Muscle layer of duodenum (tissue), 2 donors: ENCODE results near the gene PSMB11.
A peak's percentile ranks its signal among the peaks of the same experiment; 100 is the strongest.

ENCODE experiments used
- H3K27ac ChIP-seq: one replicate; pipeline ENCODE4 v1.7.0; 2013; ENCODE audit warnings: mild to moderate bottlenecking, low read length
- H3K27me3 ChIP-seq: one replicate; pipeline ENCODE4 v1.7.0; 2013; ENCODE audit warnings: low read depth, mild to moderate bottlenecking, control low read depth, low read length
- H3K36me3 ChIP-seq, 2 donors: one replicate each; pipeline ENCODE4 v1.7.0; 2013; ENCODE audit warnings: low read length in 2 of 2, control low read depth in 1 of 2, mild to moderate bottlenecking in 1 of 2; ENCODE audit not compliant: insufficient read depth in 2 of 2, control insufficient read depth in 1 of 2
- H3K4me1 ChIP-seq, 2 donors: one replicate each; pipeline ENCODE4 v1.7.0; 2013; ENCODE audit warnings: low read length in 2 of 2, mild to moderate bottlenecking in 2 of 2, control low read depth in 1 of 2, moderate library complexity in 1 of 2; ENCODE audit not compliant: insufficient read depth in 2 of 2, control insufficient read depth in 1 of 2
- H3K4me3 ChIP-seq, 2 donors: one replicate each; pipeline ENCODE4 v1.7.0; 2013; ENCODE audit warnings: low read length in 2 of 2, low read depth in 1 of 2, mild to moderate bottlenecking in 1 of 2
- H3K9me3 ChIP-seq, 2 donors: one replicate each; pipeline ENCODE4 v1.7.0; 2013; ENCODE audit warnings: low read length in 2 of 2, control low read depth in 1 of 2, mild to moderate bottlenecking in 1 of 2; ENCODE audit not compliant: control insufficient read depth in 1 of 2
- donor health status: healthy.

PSMB11 gene

DNA sequence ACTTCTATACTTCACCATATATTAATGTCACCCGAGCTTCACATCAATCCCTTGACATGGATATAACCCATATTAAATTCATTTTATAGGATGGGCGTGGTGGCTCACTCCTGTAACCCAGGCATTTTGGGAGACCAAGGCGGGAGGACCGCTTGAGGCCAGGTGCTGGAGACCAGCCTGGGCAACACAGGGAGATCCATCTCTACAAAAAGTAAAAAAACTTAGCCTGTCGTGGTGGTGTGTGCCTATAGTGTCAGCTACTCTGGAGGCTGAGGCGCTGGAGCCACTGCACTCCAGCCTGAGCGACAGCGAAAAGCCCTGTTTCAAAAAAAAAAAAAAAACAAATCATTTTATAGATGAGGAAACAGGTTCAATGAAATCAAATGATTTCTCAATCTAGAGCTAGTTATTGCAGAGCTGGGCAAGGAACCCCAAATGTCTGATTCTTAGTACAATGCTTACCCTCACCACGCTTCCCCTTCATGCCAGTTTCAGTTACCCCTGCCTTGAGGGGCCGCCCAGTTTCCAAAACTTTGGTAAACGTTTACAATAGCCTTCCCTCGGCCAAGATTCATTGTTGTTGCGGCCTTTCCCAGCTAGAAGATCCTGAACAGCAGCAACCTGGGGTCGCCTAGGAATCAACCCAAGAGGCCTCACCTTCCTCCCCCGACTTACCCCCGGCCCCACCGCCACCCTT lies 8.1 kb upstream of the PSMB11 start:
- Histone ChIP-seq H3K36me3 (peaks cover 13 to 29% of the 10 kb centered on the region in 2 donors), H3K27ac (peak overlapping the region; percentile 99), H3K9me3 (no peaks in the 10 kb centered on the region), H3K4me3 (peak overlapping the region; percentile 91 to 99), H3K4me1 (peaks cover 0 to 17% of the 10 kb centered on the region in 2 donors), H3K27me3 (no peaks in the 10 kb centered on the region)

DNA sequence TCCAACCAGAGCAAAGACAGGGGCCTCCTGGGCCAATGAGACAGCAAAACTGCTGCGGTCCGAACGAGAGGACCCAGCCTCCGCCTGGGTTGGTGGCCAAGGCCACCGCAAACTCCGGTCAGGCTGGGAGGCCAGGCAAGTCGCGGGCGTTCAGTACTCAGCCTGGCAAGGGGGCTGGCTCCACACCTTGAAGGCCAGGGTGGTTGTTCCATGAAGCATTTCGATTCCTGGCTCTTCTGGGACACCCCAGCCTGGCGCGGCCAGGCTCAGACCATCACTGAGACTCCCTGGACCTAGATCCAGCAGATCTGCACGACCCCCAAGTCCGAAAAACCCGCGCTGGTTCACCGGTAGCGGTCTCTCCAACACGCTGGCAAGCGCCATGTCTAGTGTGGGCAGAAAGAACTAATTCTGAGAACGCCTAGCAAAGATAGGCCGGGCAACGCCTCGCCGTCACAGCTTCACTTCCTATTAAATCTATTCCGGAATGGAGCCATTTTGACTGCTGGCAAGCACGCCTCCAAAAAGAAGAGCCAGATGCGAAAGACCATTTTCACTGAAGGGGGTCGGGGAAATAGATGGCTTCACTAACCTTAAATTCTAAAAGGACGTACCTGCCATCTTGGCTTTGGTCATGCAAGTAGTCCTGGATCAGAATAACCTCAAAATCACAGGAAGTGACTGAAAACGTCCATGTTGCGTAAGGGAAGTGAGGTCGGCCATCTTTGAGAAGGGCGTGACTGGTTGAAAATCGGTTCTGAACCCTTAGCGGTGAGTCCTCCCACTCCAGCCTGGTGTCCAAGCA lies 7.3 kb upstream of the PSMB11 start, which contains the start of gene PSMB5:
TSS of gene PSMB5 (minus strand) at position 403 of the 805 bp plus-strand sequence. CDS start at position 384, 19 bp downstream.
- Histone ChIP-seq H3K36me3 (peaks cover 9 to 29% of the 10 kb centered on the region in 2 donors), H3K27ac (peak within 1 kb of the TSS; percentile 99), H3K27me3 (no peaks in the 10 kb centered on the region), H3K4me1 (peaks cover 0 to 17% of the 10 kb centered on the region in 2 donors), H3K4me3 (peak within 1 kb of the TSS; percentile 91 to 99), H3K9me3 (no peaks in the 10 kb centered on the region)

DNA sequence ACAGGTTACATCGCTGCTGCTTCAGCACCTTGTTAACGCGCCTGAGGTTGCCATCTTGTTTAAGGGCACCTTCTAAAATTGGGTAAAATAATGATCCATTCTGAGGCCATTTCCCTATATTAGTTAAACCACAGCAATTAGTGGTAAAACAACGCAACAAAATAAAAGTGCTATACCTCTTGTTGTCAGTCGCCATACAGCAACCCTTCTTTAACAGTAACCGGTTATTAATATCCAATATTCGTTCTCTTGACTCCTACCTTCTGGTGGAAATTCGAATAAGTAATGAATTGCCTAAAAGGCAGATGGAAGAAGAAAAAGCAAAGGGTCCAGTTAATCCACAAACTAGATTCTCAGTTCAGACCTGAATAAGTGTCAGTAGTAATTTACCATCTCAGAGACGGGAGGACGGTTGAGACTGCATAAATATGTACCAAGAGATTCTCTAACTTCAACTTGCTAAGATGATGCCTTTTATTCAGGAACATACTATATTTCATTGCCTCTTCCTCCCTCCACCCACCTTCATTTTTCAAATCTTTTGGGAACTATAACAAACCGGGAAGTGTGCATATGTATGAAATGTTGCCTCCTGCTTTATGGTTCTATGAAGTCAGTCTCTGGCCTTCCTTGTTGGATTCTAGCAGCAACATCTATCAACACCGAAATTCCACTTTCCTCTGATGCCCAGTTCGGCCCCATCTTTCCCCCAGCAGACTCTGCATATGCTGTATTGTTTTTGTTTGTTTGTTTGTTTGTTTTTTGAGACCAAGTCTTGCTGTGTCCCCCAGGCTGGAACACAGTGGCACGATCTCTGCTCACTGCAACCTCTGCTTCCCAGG lies 6.5 kb upstream of the PSMB11 start:
- Histone ChIP-seq H3K27me3 (no peaks in the 10 kb centered on the region), H3K4me3 (peak overlapping the region; percentile 91 to 99), H3K4me1 (peaks cover 0 to 17% of the 10 kb centered on the region in 2 donors), H3K9me3 (no peaks in the 10 kb centered on the region), H3K36me3 (peaks cover 9 to 25% of the 10 kb centered on the region in 2 donors), H3K27ac (peak overlapping the region; percentile 99)

DNA sequence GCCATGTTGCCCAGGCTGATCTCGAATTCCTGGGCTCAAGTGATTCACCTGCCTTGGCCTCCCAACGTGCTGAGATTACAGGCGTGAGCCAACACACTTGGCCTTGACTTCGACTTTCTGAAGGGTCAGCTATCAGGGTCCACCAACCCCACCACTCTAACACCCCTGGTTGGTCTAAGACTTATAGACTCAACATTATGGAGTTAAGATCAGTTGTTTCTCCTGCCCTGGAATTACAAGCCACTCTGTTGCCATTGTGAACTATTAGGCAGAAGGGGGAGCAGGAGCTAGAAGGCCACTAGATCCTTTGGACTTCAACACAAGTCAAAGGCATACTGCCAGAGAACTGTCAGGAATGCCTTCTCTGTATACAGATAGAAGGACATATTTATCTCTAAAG lies 1.9 kb upstream of the PSMB11 start:
- Histone ChIP-seq H3K4me1 (no peaks in the 10 kb centered on the region), H3K4me3 (no peak overlapping the region), H3K9me3 (no peaks in the 10 kb centered on the region), H3K27ac (no peak overlapping the region), H3K36me3 (no peaks in the 10 kb centered on the region), H3K27me3 (no peaks in the 10 kb centered on the region)

DNA sequence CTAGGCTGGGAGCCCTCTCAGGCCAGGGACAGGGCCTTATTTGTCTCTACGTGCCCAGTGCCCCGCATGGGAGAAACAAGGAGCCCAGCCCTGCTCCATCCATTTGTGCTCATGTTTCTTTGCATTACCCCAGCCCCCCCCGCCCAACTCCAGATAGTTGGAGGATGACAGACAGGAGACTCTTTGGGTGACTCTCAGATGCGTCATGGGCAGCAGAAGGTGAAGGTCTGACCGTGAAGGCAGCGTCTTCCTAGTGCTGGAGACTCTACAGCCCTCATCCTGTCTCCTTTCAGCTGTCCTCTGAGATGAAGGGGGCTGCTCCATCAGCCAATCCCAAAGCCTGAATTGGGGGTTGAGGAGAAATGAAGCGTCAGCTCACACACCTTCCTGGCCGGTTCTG lies 283 bp upstream of the PSMB11 start:
- Histone ChIP-seq H3K27ac (no peak overlapping the region), H3K4me1 (no peaks in the 10 kb centered on the region), H3K36me3 (no peaks in the 10 kb centered on the region), H3K9me3 (no peaks in the 10 kb centered on the region), H3K27me3 (no peaks in the 10 kb centered on the region), H3K4me3 (no peak overlapping the region)

DNA sequence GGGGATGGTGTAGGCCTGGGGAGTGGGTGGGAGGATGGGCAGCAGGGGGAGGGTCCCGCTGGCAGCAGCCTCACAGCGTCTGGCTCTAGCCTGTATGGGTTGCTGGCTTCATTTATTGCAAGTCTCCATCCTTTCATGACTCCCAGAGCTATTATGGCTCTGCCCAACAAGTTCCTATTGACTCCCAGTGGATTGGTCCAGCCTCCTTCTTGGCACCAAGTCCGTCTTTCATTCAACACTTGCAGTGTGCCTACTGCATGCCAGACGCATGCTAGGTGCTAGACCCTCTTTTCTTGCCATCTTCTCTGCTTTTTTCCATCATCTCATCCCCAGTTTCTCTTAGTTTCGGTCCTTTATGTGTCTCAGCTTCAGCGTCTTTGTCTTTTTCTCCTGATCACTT lies 1.1 kb downstream of the PSMB11 start:
- Histone ChIP-seq H3K4me1 (no peaks in the 10 kb centered on the region), H3K36me3 (no peaks in the 10 kb centered on the region), H3K4me3 (no peak overlapping the region), H3K27me3 (no peaks in the 10 kb centered on the region), H3K9me3 (no peaks in the 10 kb centered on the region), H3K27ac (no peak overlapping the region)

DNA sequence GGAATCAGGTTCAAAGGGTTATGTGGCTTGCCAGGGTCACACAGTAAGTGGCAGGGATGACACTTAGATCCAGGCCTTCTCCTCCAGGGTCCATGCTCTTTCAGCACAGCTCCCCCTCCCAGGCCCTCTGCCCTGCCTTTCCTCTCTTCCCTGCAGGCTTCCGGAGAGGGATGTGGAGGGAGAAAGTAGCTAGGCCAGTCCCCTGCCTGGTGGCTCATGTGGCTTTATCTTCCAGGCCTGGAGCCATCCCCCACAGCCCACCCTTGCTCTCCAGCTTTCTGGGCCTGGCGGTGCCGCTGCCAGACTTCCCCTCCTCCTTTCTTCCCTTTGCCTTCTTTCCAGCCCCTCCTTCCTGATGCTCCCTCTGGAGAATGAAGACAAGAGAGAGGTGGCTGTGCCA lies 1.7 kb downstream of the PSMB11 start:
- no peaks in the 10 kb centered on the region for H3K4me1 ChIP-seq
- H3K27me3 ChIP-seq: no peaks in the 10 kb centered on the region
- no peaks in the 10 kb centered on the region for H3K36me3 ChIP-seq
- no peak overlapping the region for H3K27ac ChIP-seq
- no peaks in the 10 kb centered on the region for H3K9me3 ChIP-seq
- H3K4me3 ChIP-seq: no peak overlapping the region

DNA sequence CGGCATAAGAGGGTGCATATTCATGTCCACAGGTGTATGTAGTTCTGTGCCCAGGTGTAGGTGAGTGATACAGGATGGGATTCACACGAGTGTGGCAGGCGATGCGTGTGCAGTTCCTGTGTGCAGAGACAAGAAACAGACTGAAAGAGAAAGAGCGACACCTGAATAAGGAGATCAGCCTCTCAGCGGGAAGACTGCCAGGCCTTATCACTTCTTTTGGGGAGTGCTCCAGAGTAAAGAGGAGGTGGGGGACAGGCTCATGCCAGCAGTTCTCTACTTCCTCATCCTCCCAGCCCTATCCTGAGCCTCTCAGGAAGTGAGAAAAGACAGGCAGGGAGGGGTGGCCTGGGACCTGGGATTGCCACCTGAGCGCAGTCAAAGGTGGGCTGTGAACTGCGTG lies 2.8 kb downstream of the PSMB11 start:
- no peaks in the 10 kb centered on the region for H3K9me3 ChIP-seq
- no peak overlapping the region for H3K27ac ChIP-seq
- H3K4me1 ChIP-seq: no peaks in the 10 kb centered on the region
- H3K4me3 ChIP-seq: no peak overlapping the region
- H3K27me3 ChIP-seq: no peaks in the 10 kb centered on the region
- H3K36me3 ChIP-seq: no peaks in the 10 kb centered on the region

DNA sequence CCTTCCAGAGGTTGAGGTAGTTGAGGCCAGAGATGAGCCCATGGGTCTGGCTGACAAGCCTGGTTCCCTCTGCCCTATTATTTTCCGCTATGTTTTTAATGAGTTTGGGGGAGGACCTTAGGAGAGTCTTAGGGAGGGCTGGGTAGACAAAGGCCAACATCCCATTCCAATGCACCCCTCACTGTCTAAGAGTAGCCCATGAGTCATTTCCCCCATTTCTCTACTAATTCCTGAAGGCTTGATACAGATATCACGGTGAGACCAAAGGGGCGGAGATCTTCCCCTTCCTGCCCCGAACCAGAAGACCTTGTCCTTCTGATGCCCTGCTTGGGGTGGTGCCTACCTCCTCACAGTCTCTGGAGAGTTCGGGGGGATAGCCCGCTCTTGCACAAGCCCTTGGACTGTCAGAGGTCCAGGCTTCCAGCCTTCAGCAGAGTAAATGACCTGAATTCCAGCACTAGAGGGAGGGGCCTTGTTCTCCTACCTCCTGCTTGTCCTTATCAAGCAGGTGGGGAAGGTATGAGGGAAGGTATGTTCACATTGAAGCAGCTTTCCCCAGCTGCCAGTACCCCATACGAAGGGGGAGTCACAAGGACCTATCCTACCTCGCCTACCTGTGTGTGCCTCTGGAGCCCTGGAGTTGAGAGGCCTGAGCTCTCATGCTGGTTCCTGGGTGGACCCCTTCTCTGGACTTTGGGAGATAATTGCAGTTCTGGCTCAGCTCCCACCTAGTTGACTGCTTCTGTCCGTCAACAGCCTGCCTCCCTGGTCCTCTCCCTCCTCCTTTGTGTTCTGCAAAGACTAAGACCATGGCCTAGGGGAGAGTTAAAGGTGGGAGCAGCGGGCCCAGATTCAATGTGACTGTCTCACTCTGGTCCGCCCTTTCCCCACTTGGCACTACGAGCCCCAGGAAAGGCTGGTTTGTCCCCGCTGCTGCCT lies 3.7 kb downstream of the PSMB11 start:
- Histone ChIP-seq H3K4me3 (no peak overlapping the region), H3K27ac (no peak overlapping the region), H3K27me3 (no peaks in the 10 kb centered on the region), H3K4me1 (no peaks in the 10 kb centered on the region), H3K9me3 (no peaks in the 10 kb centered on the region), H3K36me3 (no peaks in the 10 kb centered on the region)

DNA sequence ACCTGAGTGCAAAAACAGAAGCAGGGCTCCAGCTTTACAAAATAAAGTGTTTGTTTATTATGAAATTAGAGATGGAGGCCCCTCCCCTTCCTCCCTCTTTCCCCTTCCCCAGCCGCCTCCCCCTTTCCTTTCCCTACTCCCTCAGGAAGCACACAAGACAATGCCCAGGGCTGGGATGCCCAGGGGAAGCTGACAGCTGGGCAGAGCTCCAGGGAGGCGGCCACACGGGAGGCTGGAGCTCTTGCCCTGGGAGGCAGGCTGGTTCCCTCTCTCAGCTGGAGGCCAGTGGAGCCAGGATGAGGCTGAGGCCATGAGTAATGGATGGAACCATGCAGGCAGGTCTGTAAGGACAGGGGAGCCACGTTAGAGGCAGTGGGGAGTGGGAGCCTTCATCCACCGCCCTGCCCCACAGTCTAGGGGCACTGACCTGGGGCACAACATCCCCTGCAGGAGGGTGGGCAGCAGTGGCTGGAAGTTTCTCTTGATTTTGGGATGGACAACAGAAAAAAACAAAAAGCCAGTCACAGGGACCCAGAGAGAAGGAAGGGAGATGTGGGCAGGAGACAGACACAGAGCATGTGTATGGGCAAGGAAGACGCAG lies 5.1 kb downstream of the PSMB11 start:
- no peak overlapping the region for H3K4me3 ChIP-seq
- no peaks in the 10 kb centered on the region for H3K27me3 ChIP-seq
- H3K9me3 ChIP-seq: no peaks in the 10 kb centered on the region
- H3K36me3 ChIP-seq: no peaks in the 10 kb centered on the region
- H3K4me1 ChIP-seq: no peaks in the 10 kb centered on the region
- H3K27ac ChIP-seq: no peak overlapping the region
